Colonic mucosa (tissue), 4 donors: ENCODE results near the gene SRD5A2. TPM values are rescaled to one million over a fixed set of nuclear protein-coding genes. Genes with fewer than 3 reads are reported as not detected.

Experiments used
- DNase-seq: peaks from one replicate; pipeline ENCODE4 v3.0.0-alpha.2; 2020
- H3K27ac ChIP-seq: fragments of 200-600 bp; one replicate; pipeline ENCODE4 v1.8.0; 2021
- H3K27me3 ChIP-seq: fragments of 200-600 bp; one replicate; pipeline ENCODE4 v1.8.0; 2021
- H3K36me3 ChIP-seq: fragments of 200-600 bp; one replicate; pipeline ENCODE4 v1.8.0; 2021
- H3K4me1 ChIP-seq: fragments of 200-600 bp; one replicate; pipeline ENCODE4 v1.8.0; 2021; ENCODE audit warnings: mild to moderate bottlenecking
- H3K4me3 ChIP-seq: fragments of 200-600 bp; one replicate; pipeline ENCODE4 v1.8.0; 2021
- H3K9ac ChIP-seq, 2 donors: one replicate each; pipeline ENCODE4 v1.7.0; 2013; ENCODE audit warnings: control low read depth in 2 of 2, low read depth in 2 of 2, low read length in 2 of 2
- H3K9me3 ChIP-seq: fragments of 200-600 bp; one replicate; pipeline ENCODE4 v1.8.0; 2021
- CTCF ChIP-seq: fragments of 200-600 bp; IDR thresholded peaks from one replicate; pipeline ENCODE4 v1.8.0; 2022; ENCODE audit warnings: antibody characterized with exemption, mild to moderate bottlenecking
- intact Hi-C: fragments of 100-400 bp; cut with DNase I; formaldehyde crosslinking; loops from one replicate; pipeline ENCODE4 v1.14.1; 2022
- total RNA-seq, 2 donors: library from RNA; stranded (reverse); fragmentation: NEBNext Ultra II Directional in 1 of 2; extraction: Animal tissue kit (Norgen Biotek cat#: 25700) in 1 of 2; gene quantifications; one replicate each; pipeline ENCODE4 v1.2.1, GENCODE V29; 2021
- donor health status: healthy.
- donor health status: DM: no; HTN: no; CAD: no.
- donor health status: DM: no; HTN: no; CAD: no.

Gene SRD5A2
- total RNA-seq, 2 donors from 2014 or later, result not detected

DNA sequence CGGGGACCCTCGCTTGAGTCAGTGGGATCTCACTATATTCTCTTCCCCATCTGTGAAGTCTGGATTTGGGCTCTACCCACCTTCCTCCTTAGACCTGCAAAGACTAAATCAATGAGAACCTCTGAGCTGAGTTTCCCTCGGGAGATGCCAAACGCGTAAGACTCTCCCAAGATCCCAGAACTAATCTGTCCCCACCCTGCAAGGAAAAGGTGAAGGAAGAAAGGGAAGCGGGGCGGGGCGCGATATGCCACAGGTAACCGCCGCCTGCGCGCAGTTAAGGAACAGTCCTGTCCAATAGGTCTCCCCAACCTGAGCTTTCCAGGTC is 780 bp downstream of the SRD5A2 start:
- no peak for DNase-seq
- no peak overlapping the region for H3K27ac ChIP-seq
- no peaks in the 10 kb centered on the region for H3K36me3 ChIP-seq
- H3K9me3 ChIP-seq, result no peaks in the 10 kb centered on the region
- H3K4me3 ChIP-seq, result no peak overlapping the region
- no peak for TF ChIP-seq CTCF
- no peak overlapping the region for H3K9ac ChIP-seq
- H3K27me3 ChIP-seq, result peaks cover 23% of the 10 kb centered on the region
- intact Hi-C loops, result no loop called here
- H3K4me1 ChIP-seq, result no peaks in the 10 kb centered on the region

- intact Hi-C loops, result no loop called here
- no peak for DNase-seq
These were observed 2.4 kb downstream of the SRD5A2 start for GRCh38 chr2:31578316-31578715.

GRCh38 chr2:31577143-31577542 is 3.6 kb downstream of the SRD5A2 start:
- intact Hi-C loops, result no loop called here
- Histone ChIP-seq H3K4me3 (no peak overlapping the region), H3K9ac (no peak overlapping the region), H3K4me1 (no peaks in the 10 kb centered on the region), H3K9me3 (no peaks in the 10 kb centered on the region), H3K27me3 (peaks cover 20% of the 10 kb centered on the region), H3K36me3 (no peaks in the 10 kb centered on the region), H3K27ac (no peak overlapping the region)
- DNase-seq, result no peak
- TF ChIP-seq CTCF, result no peak

More at GRCh38 chr2:31578316-31578715, 2.4 kb downstream of the SRD5A2 start:
- no peak for TF ChIP-seq CTCF
- Histone ChIP-seq H3K4me1 (no peaks in the 10 kb centered on the region), H3K9ac (no peak overlapping the region), H3K27me3 (peaks cover 23% of the 10 kb centered on the region), H3K27ac (no peak overlapping the region), H3K9me3 (no peaks in the 10 kb centered on the region), H3K4me3 (no peak overlapping the region), H3K36me3 (no peaks in the 10 kb centered on the region)

- no peaks in the 10 kb centered on the region for H3K27me3 ChIP-seq
- no peak overlapping the region for H3K27ac ChIP-seq
- H3K36me3 ChIP-seq, result no peaks in the 10 kb centered on the region
- no peak for DNase-seq
- TF ChIP-seq CTCF, result no peak
- no peak overlapping the region for H3K9ac ChIP-seq
- no peak overlapping the region for H3K4me3 ChIP-seq
- no peaks in the 10 kb centered on the region for H3K4me1 ChIP-seq
- no peaks in the 10 kb centered on the region for H3K9me3 ChIP-seq
- intact Hi-C loops, result no loop called here
These were observed 12.0 kb downstream of the SRD5A2 start for GRCh38 chr2:31568585-31569201.

DNA sequence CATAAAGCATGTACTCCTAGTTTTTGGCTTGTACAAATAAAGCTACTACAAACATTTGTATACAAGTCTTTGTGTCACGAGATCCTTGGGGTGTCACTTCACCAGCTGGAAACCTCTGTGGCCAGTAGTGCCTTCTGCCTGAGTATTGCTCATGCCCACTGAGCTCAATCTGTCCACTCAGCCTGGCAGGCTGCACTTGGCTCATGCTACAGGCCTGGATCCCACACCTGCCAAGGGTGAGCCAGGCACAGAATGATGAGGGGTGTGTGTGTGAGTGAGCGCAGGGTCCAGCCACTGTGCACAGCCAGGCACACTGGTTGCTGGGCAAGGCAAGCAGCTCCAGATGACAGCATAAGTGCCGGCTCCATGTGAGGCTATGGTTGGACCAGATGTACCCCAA is 13.1 kb downstream of the SRD5A2 start:
- no peak overlapping the region for H3K27ac ChIP-seq
- H3K9me3 ChIP-seq, result no peaks in the 10 kb centered on the region
- no peaks in the 10 kb centered on the region for H3K4me1 ChIP-seq
- no peak overlapping the region for H3K9ac ChIP-seq
- no peak overlapping the region for H3K4me3 ChIP-seq
- TF ChIP-seq CTCF, result no peak
- H3K27me3 ChIP-seq, result no peaks in the 10 kb centered on the region
- H3K36me3 ChIP-seq, result no peaks in the 10 kb centered on the region
- intact Hi-C loops, result no loop called here
- DNase-seq, result no peak
